Thyroid gland (tissue), 4 donors: ENCODE data around the gene ARHGAP10.

Source experiments
- CTCF ChIP-seq, 6 experiments: fragments of 200-600 bp in 3 of 6; fragments of 450-650 bp in 3 of 6; sonication (generic) in 3 of 6; IDR thresholded peaks; one replicate each; pipeline ENCODE4 v1.5.1; 2016 to 2019; ENCODE audit warnings: antibody characterized with exemption in 6 of 6, mild to moderate bottlenecking in 2 of 6, inconsistent platforms in 1 of 6, moderate library complexity in 1 of 6
- POLR2A ChIP-seq, 2 donors: fragments of 450-650 bp; IDR thresholded peaks; one replicate each; pipeline ENCODE4 v1.6.1; 2017; ENCODE audit warnings: antibody characterized with exemption in 2 of 2, mild to moderate bottlenecking in 2 of 2, moderate library complexity in 1 of 2

- TF ChIP-seq CTCF (IDR thresholded peaks at IDR 0.05) (peak in 1 of 6 experiments; percentile 5), POLR2A (IDR thresholded peaks at IDR 0.05) (no peak)
Measured at GRCh38 chr4:148044912-148045352, 313.0 kb downstream of the ARHGAP10 start.
